ENCODE measurements around the gene BCDIN3D.

The BCDIN3D gene

DNA sequence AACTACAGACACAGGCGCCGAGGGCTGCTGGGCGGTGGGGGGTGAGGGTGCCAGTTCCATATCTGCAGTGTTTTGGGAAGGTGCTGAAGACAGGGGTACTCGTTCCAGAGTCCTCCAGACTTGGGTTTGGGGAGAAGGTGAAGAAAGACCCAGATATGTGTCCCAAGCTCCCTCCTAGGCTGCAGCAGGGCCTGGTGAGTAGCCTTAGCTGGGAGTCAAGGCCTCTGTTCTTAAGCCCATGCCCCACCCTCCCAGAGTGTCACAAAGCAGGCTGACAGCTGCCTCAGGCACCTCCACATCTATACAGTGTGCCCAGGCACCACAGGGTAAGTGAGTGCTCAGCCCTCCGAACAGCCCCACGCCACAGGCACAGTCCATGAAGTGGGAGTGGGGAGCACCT, 19.0 kb downstream of the BCDIN3D start:
- H3K9me3 ChIP-seq = no peaks in the 10 kb centered on the region
- H3K27me3 ChIP-seq = no peaks in the 10 kb centered on the region
- no peak overlapping the region for H3K4me3 ChIP-seq
- H3K9ac ChIP-seq = no peak overlapping the region
- no peak overlapping the region for H3K4me2 ChIP-seq
- peaks cover 12% of the 10 kb centered on the region; the same call in 1 of the 2 replicates for H3K36me3 ChIP-seq
- H3K4me1 ChIP-seq = peaks cover 68% of the 10 kb centered on the region
- TF ChIP-seq Cebpa-rat (IDR thresholded peaks at IDR 0.05) = no peak
- peaks cover 69% of the 10 kb centered on the region for H4K20me1 ChIP-seq
- H3K27ac ChIP-seq = no peak overlapping the region

DNA sequence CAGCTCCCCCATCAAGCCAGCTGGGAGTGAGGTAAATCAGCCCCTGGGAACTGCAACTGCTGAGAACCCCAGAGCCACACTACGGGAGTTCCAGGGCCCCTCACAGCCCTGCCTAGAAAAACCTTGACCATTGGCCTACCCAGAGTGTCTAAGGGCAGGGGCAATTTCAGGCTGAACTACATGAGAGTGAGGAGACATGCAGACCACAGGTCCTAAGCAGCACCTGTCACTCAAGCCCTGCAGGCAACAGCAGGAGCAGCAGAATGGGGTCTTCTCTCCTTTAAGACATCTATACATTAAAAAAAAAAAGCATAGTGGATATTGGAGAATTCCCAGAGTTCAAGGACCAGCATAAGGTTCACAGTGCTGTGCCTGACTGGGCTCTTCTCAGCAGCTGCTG, 19.6 kb downstream of the BCDIN3D start:
- no peak for TF ChIP-seq Cebpa-rat (IDR thresholded peaks at IDR 0.05)
- H3K27ac ChIP-seq = no peak overlapping the region
- no peak overlapping the region for H3K4me3 ChIP-seq

DNA sequence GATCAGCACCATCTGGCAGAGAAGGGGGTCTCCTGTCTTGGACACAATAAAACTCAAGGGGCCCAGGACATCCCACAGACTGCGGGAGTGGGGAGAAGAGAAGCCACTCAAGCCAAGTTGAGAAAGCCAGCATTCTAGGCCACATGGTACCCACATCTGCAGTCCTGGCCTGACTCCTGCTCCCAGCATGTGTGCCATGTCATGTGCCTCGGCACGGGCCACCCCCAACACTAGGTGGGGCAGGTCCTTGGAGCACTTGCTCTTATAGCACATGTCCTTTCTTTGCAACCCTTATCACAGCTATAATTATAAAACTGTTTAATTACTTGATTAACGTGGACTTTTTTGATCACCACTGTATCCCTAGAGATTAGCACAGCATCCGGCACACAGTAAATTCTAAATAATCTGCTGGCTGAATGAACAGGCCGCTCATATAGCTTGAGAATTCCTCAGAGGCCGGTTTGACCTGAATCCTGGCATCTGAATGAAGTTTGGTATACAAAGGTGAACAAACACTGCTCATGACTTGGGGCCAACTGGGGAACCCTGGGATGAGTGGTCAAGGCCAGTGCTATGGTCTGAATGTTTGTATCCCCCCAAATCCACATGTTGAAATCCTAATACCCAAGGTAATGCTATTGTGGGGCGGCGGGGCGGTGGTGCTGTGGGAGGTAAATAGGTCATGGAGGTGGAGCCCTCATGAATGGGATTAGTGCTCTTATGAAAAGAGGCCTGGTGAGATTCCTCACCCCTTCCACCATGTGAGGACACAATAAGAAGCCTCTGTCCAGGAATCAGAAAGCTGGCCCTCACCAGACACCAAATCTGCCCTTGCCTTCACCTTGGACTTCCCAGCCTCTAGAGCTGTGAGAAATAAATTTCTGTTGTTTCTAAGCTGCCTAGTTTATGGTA, 21.3 kb downstream of the BCDIN3D start:
- Histone ChIP-seq H3K9ac (peak overlapping the region; percentile 11; the same call in 1 of the 2 replicates), H4K20me1 (peaks cover 70% of the 10 kb centered on the region), H3K4me3 (no peak overlapping the region)

More for the DNA sequence above, 19.6 kb downstream of the BCDIN3D start:
- Histone ChIP-seq H3K4me2 (no peak overlapping the region), H3K27me3 (no peaks in the 10 kb centered on the region), H3K9ac (no peak overlapping the region), H3K36me3 (peaks cover 12% of the 10 kb centered on the region; the same call in 1 of the 2 replicates), H3K4me1 (peaks cover 64% of the 10 kb centered on the region), H4K20me1 (peaks cover 75% of the 10 kb centered on the region), H3K9me3 (no peaks in the 10 kb centered on the region)

DNA sequence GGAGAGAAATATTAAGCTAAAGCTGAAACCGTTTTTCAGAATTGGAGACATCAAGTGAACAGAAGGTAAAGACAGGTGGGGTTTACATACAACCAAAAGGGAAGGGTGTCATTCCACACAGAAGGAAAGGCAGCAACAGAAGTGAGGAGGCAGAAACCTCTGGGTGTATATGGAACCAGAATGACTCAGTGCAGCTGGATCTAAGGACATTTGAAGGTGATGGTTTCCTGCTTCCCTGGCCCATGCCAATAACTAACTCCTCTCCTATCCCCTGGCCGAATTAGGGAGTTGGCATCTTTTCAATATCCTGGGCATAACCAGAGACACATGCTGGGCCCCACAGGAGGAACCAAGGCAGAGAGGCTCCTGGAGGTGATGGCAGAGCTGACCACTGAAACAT, 23.1 kb downstream of the BCDIN3D start:
- Histone ChIP-seq H3K27ac (no peak overlapping the region), H4K20me1 (peaks cover 52% of the 10 kb centered on the region), H3K36me3 (peaks cover 26% of the 10 kb centered on the region), H3K4me3 (no peak overlapping the region), H3K4me2 (no peak overlapping the region), H3K9me3 (no peaks in the 10 kb centered on the region), H3K9ac (no peak overlapping the region), H3K27me3 (no peaks in the 10 kb centered on the region), H3K4me1 (peaks cover 35% of the 10 kb centered on the region)
- TF ChIP-seq Cebpa-rat (IDR thresholded peaks at IDR 0.05) = no peak

More for the DNA sequence above, 21.3 kb downstream of the BCDIN3D start:
- no peaks in the 10 kb centered on the region for H3K9me3 ChIP-seq
- TF ChIP-seq Cebpa-rat (IDR thresholded peaks at IDR 0.05) = no peak
- H3K27me3 ChIP-seq = no peaks in the 10 kb centered on the region
- H3K27ac ChIP-seq = peak overlapping the region; percentile 62
- peak overlapping the region; percentile 73 for H3K4me2 ChIP-seq
- peaks cover 13% of the 10 kb centered on the region for H3K36me3 ChIP-seq
- H3K4me1 ChIP-seq = peaks cover 54% of the 10 kb centered on the region

DNA sequence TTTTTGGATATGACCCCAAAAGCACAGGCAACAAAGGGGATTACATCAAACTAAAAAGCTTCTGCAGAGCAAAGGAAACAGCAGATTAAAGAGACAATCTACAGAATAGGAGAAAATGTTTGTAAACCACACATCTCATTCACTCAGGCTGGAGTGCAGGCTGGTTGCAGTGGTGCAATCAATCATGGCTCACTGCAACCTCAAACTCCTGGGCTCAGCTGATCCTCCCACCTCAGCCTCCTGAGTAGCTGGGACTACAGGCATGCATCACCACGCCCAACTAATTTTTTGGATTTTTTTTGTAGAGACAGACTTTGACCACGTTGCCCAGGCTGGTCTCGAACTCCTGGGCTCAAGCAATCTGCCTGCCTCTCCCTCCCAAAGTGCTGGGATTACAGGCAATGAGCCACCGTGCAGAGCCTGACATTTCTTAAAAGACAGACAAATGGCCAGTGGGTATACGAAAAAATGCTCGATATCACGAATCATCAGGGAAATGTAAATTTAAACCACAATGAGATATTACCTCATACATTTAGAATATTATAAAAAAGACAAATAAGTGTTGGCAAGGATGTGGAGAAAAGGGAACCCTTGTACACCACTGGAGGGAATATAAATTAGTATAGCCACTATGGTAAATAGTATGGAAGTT, 24.5 kb downstream of the BCDIN3D start:
- H3K9me3 ChIP-seq = no peaks in the 10 kb centered on the region
- TF ChIP-seq Cebpa-rat (IDR thresholded peaks at IDR 0.05) = no peak

DNA sequence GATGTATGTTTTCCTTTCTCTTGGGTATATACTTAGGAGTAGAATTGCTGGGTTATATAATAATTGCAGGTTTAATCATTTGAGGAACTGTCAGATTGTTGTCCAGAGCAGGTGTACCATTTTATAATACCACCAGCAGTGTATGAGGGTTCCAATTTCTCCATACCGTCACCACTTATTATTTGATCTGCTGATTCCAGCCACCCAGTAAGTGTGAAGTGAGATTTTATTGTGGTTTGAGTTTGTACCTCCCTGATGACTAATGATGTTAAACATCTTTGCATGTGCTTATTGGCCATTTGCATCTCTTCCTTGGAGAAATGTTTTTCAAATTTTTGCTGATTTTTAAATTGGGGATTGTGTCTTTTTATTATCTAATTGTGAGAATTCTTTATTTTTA, 29.8 kb downstream of the BCDIN3D start:
- Histone ChIP-seq H3K27me3 (no peaks in the 10 kb centered on the region), H3K27ac (no peak overlapping the region), H3K4me3 (no peak overlapping the region), H4K20me1 (peaks cover 11% of the 10 kb centered on the region), H3K36me3 (peaks cover 14% of the 10 kb centered on the region), H3K4me2 (peak overlapping the region; percentile 98; the same call in 1 of the 2 replicates), H3K9ac (no peak overlapping the region), H3K9me3 (no peaks in the 10 kb centered on the region), H3K4me1 (peaks cover 50% of the 10 kb centered on the region)
- TF ChIP-seq Cebpa-rat (IDR thresholded peaks at IDR 0.05) = no peak

More for the DNA sequence above, 24.5 kb downstream of the BCDIN3D start:
- Histone ChIP-seq H3K36me3 (peaks cover 26% of the 10 kb centered on the region), H3K9ac (no peak overlapping the region), H4K20me1 (peaks cover 37% of the 10 kb centered on the region), H3K4me2 (no peak overlapping the region), H3K27ac (no peak overlapping the region), H3K27me3 (no peaks in the 10 kb centered on the region), H3K4me3 (no peak overlapping the region), H3K4me1 (peaks cover 26% of the 10 kb centered on the region)

DNA sequence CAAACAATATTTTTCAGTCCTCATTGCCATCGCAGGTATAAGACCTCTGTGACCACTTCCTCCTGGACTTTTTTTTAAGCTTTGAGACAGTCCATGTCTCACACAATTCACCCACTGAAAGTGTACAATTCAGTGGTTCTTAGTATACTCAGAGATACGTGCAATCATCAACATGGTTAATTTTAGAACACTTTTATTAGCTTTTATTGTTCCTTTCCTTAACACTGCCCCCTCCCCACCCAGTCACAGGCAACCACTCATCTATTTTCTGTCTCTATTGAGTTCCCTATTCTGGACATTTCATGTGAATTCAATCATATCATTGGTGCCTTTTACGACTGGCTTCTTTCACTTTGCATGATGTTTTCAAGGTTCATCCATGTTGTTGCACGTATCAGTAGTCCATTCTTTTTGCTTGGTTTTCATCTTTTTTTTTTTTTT, 30.9 kb downstream of the BCDIN3D start:
- Histone ChIP-seq H3K9me3 (no peaks in the 10 kb centered on the region), H4K20me1 (peaks cover 16% of the 10 kb centered on the region; the same call in 1 of the 2 replicates), H3K4me1 (peaks cover 62% of the 10 kb centered on the region), H3K4me2 (peak overlapping the region; percentile 98), H3K27me3 (no peaks in the 10 kb centered on the region), H3K9ac (no peak overlapping the region), H3K36me3 (peaks cover 14% of the 10 kb centered on the region), H3K27ac (peak overlapping the region; percentile 31), H3K4me3 (no peak overlapping the region)
- TF ChIP-seq Cebpa-rat (IDR thresholded peaks at IDR 0.05) = no peak

DNA sequence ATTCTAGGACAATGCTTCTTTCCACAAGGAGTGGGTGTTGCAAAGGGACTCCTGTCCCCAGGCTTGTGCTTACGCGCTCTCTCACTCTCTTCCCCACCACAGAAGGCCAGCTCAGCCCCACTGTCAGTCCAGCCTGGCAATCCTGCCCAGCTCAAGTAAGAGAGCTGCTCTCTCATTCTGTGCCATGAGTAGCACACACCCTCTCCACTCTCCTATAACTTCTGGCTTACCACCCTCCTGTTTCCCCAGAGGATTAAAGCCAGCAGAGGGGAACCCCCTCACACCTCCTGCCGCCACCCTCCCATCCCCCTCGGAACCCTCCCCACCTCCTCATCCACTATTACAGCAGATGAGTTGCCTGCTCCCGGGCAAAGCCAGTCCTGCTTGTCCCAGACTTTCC, 31.8 kb downstream of the BCDIN3D start:
- no peaks in the 10 kb centered on the region for H3K27me3 ChIP-seq
- H4K20me1 ChIP-seq = peaks cover 24% of the 10 kb centered on the region; the same call in 1 of the 2 replicates
- no peak for TF ChIP-seq Cebpa-rat (IDR thresholded peaks at IDR 0.05)
- peak overlapping the region; percentile 98 for H3K4me2 ChIP-seq
- H3K9ac ChIP-seq = no peak overlapping the region
- no peaks in the 10 kb centered on the region for H3K9me3 ChIP-seq
- H3K36me3 ChIP-seq = peaks cover 11% of the 10 kb centered on the region
- H3K4me3 ChIP-seq = no peak overlapping the region
- no peak overlapping the region; the same call in 1 of the 2 replicates for H3K27ac ChIP-seq
- H3K4me1 ChIP-seq = peaks cover 68% of the 10 kb centered on the region

DNA sequence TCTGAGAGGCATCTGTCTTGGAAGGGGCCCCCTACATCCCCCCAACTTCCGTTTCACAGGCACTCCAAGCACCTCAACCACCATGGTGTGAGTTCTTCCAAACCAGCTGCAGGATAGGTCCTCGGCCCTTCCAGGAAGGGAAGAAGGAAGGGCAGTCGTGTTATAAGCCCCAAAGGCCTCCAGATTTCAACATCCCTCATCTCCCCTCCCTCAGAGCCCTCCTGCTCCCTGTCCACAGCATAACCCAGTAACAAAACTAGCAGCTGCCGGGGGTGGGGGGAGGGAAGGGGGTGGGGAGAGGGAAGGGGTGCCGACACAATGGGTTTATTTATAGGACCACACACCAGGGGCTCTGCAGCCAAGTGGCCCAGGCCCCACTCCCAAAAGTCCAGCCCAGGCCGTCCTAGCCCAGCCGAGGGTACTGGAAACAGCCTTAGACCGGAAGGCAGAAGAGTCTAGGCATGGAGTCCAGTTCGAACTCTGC, 33.0 kb downstream of the BCDIN3D start:
- no peak for TF ChIP-seq Cebpa-rat (IDR thresholded peaks at IDR 0.05)
- Histone ChIP-seq H3K4me1 (peaks cover 68% of the 10 kb centered on the region), H3K27me3 (no peaks in the 10 kb centered on the region), H3K9ac (peak overlapping the region; percentile 74), H3K27ac (peak overlapping the region; percentile 85), H3K4me2 (peak overlapping the region; percentile 98), H3K36me3 (peaks cover 15% of the 10 kb centered on the region), H3K4me3 (peak overlapping the region; percentile 34), H3K9me3 (no peaks in the 10 kb centered on the region), H4K20me1 (peaks cover 28% of the 10 kb centered on the region; the same call in 1 of the 2 replicates)
